PC-3 (cell line): ENCODE results near the gene CDCP1. TPM values are rescaled to one million over a fixed set of nuclear protein-coding genes. Genes with fewer than 3 reads are reported as not detected.

ENCODE experiments used
- ATAC-seq: fragments of 200-7000 bp; cut with Tn5 transposase; 2 replicates; pipeline ENCODE4 v1.9.1; 2020; ENCODE audit warnings: mild to moderate bottlenecking, moderate library complexity
- BruUV-seq: library from RNA; stranded (reverse); fragments of 400-500 nt; replicated peaks from 2 replicates; lab custom pipeline; 2021; lab: Mats Ljungman, UMichigan
- CTCF ChIA-PET: fragments of 300-600 bp; sonication (Branson Sonifier 250); formaldehyde crosslinking; loops from one replicate; lab custom pipeline; 2022; ENCODE audit warnings: antibody characterized with exemption; lab: Charles Lee
- POLR2A ChIA-PET: fragments of 300-600 bp; sonication (Branson Sonifier 250); formaldehyde crosslinking; loops from one replicate; lab custom pipeline; 2022; ENCODE audit warnings: antibody characterized with exemption; ENCODE audit not compliant: unreplicated experiment; lab: Charles Lee
- DNase-seq: peaks from one replicate; pipeline ENCODE4 v3.0.0-alpha.2; 2015
- H2AFZ ChIP-seq: fragments of 300-600 bp; sonication (generic); 2 replicates; pipeline ENCODE4 v1.6.0; 2016; ENCODE audit warnings: antibody characterized with exemption, low read length
- H3F3A ChIP-seq: fragments of 300-600 bp; sonication (generic); one replicate; pipeline ENCODE4 v1.6.0; 2017; ENCODE audit warnings: antibody characterized with exemption, low read length, control low read depth, mild to moderate bottlenecking; ENCODE audit not compliant: unreplicated experiment
- H3K27ac ChIP-seq: fragments of 300-600 bp; sonication (generic); 2 replicates; pipeline ENCODE4 v1.5.1; 2016; ENCODE audit warnings: mild to moderate bottlenecking, low read length
- H3K27me3 ChIP-seq: fragments of 300-600 bp; sonication (generic); 2 replicates; pipeline ENCODE4 v1.6.1; 2016; ENCODE audit warnings: low read length, mixed read lengths
- H3K36me3 ChIP-seq: fragments of 300-600 bp; sonication (generic); 2 replicates; pipeline ENCODE4 v1.6.1; 2016; ENCODE audit warnings: low read depth, mixed run types, low read length, mixed read lengths
- H3K4me1 ChIP-seq: fragments of 300-600 bp; sonication (generic); 2 replicates; pipeline ENCODE4 v1.5.1; 2016; ENCODE audit warnings: low read length; ENCODE audit not compliant: insufficient read depth
- H3K4me2 ChIP-seq: fragments of 300-600 bp; sonication (generic); 2 replicates; pipeline ENCODE4 v1.6.0; 2016; ENCODE audit warnings: low read length
- H3K4me3 ChIP-seq: fragments of 300-600 bp; sonication (generic); 2 replicates; pipeline ENCODE4 v1.5.1; 2016; ENCODE audit warnings: mild to moderate bottlenecking, low read length, mixed read lengths
- H3K79me2 ChIP-seq: fragments of 300-600 bp; sonication (generic); 2 replicates; pipeline ENCODE4 v1.6.1; 2017; ENCODE audit warnings: low read length, mixed read lengths
- H3K9ac ChIP-seq: fragments of 300-600 bp; sonication (generic); 2 replicates; pipeline ENCODE4 v1.6.0; 2016; ENCODE audit warnings: mild to moderate bottlenecking, low read length
- H3K9me2 ChIP-seq: fragments of 300-600 bp; sonication (generic); replicated peaks from 2 replicates; pipeline ENCODE4 v1.6.1; 2016; ENCODE audit warnings: mixed run types, low read length, mixed read lengths
- H3K9me3 ChIP-seq: fragments of 300-600 bp; sonication (generic); 2 replicates; pipeline ENCODE4 v1.6.1; 2016; ENCODE audit warnings: low read length, mixed read lengths
- H4K20me1 ChIP-seq: fragments of 300-600 bp; sonication (generic); 2 replicates; pipeline ENCODE4 v1.6.1; 2016; ENCODE audit warnings: low read length, mixed read lengths
- EZH2 ChIP-seq: fragments of 300-600 bp; sonication (generic); IDR thresholded peaks from one replicate; pipeline ENCODE4 v1.6.1; 2017; ENCODE audit warnings: antibody characterized with exemption, mild to moderate bottlenecking, low read length; ENCODE audit not compliant: unreplicated experiment
- EZH2phosphoT487 ChIP-seq: fragments of 300-600 bp; sonication (generic); IDR thresholded peaks from 2 replicates; pipeline ENCODE4 v1.6.1; 2018; ENCODE audit warnings: mild to moderate bottlenecking, antibody characterized with exemption, low read length, borderline replicate concordance
- intact Hi-C: fragments of 100-400 bp; cut with micrococcal nuclease; formaldehyde crosslinking; loops from 2 replicates; pipeline ENCODE4 v1.9.0; 2023
- total RNA-seq: library from RNA; depleted of rRNA; stranded (reverse); fragments of >200 nt; gene quantifications from 2 replicates; pipeline ENCODE4 v1.2.3, GENCODE V29; 2014; rRNA removed
- TF ChIP-seq, protein P1 (sequence below): fragments of 300-600 bp; sonication (generic); conservative IDR thresholded peaks from 2 replicates; pipeline ENCODE4 v1.5.1; 2017; ENCODE audit warnings: antibody characterized with exemption, low read depth, mild to moderate bottlenecking, low read length

CDCP1 gene
- total RNA-seq, 1 experiment from 2014 or later, result 120 TPM

DNA sequence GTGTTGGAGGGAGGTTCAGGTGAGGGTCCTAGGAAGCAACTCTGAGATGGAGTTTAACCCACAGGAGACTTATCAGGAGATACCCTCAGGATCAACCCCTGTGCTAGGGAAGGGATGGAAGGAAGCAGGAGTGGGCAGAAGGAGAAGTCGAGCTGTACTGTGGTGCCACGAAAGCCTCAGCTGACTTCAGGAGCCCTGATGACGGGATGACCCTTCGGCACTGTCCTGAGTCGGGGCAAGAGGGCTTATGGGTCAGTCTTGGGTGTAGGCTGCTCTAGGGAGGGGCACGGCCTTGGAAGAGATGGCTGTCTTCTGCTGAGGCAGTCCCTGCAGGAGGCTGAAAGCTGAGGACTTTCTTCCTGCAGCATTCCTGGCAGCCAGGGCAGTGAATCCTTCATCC is 112.4 kb downstream of the CDCP1 start:
- Histone ChIP-seq H3K27ac (no peak overlapping the region), H3K27me3 (no peaks in the 10 kb centered on the region), H2AFZ (no peak overlapping the region), H3K36me3 (no peaks in the 10 kb centered on the region), H3F3A (no peaks in the 10 kb centered on the region), H3K79me2 (no peaks in the 10 kb centered on the region), H4K20me1 (no peaks in the 10 kb centered on the region), H3K4me3 (no peak overlapping the region), H3K4me2 (no peak overlapping the region), H3K4me1 (peaks cover 6% of the 10 kb centered on the region; the same call in 1 of the 2 replicates), H3K9me3 (no peaks in the 10 kb centered on the region), H3K9me2 (no peaks in the 10 kb centered on the region), H3K9ac (no peak overlapping the region)
- no TSS peak for BruUV-seq
- CTCF ChIA-PET, result no interaction called here
- intact Hi-C loops, result no loop called here
- DNase-seq, result no peak
- TF ChIP-seq, protein P1, sequence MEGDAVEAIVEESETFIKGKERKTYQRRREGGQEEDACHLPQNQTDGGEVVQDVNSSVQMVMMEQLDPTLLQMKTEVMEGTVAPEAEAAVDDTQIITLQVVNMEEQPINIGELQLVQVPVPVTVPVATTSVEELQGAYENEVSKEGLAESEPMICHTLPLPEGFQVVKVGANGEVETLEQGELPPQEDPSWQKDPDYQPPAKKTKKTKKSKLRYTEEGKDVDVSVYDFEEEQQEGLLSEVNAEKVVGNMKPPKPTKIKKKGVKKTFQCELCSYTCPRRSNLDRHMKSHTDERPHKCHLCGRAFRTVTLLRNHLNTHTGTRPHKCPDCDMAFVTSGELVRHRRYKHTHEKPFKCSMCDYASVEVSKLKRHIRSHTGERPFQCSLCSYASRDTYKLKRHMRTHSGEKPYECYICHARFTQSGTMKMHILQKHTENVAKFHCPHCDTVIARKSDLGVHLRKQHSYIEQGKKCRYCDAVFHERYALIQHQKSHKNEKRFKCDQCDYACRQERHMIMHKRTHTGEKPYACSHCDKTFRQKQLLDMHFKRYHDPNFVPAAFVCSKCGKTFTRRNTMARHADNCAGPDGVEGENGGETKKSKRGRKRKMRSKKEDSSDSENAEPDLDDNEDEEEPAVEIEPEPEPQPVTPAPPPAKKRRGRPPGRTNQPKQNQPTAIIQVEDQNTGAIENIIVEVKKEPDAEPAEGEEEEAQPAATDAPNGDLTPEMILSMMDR, result no peak
- TF ChIP-seq EZH2phosphoT487, result no peak
- no peak for TF ChIP-seq EZH2
- POLR2A ChIA-PET, result interaction anchor here (0.7 kb wide), 1 partner anchor 315 kb away, joined by 4 read pairs; no protein-coding TSS in a partner anchor
- no peak for ATAC-seq

Other genes with a start within 250 kb of the CDCP1 start
- gene ZDHHC3, start 170.2 kb downstream of the CDCP1 start, total RNA-seq, result 122 and 153 TPM in 2 replicates
- 79.8 and 81.5 TPM in 2 replicates for gene EXOSC7, start 170.1 kb downstream of the CDCP1 start, total RNA-seq
- 1.8 TPM in 1 of 2 replicates, not detected in the other for gene CLEC3B, start 120.1 kb downstream of the CDCP1 start, total RNA-seq
- gene TMEM158, start 79.9 kb upstream of the CDCP1 start, total RNA-seq, result 80.6 and 82.9 TPM in 2 replicates
- 29.8 and 34.3 TPM in 2 replicates for gene LARS2, start 242.2 kb upstream of the CDCP1 start, total RNA-seq